H9 (cell line): ENCODE data around the gene CDH13. TPM values are rescaled to one million over a fixed set of nuclear protein-coding genes. Genes with fewer than 3 reads are reported as not detected.

Experiments used
- DNase-seq: peaks from one replicate; pipeline ENCODE4 v3.0.0-alpha.2; 2017
- H2AFZ ChIP-seq: one replicate; pipeline ENCODE4 v1.6.1; 2013; ENCODE audit warnings: mild to moderate bottlenecking, low read length, control low read depth, moderate library complexity
- H2AK5ac ChIP-seq: 2 replicates; pipeline ENCODE4 v1.6.1; 2013; ENCODE audit warnings: low read length, control low read depth, mixed read lengths; ENCODE audit not compliant: insufficient read length
- H2BK120ac ChIP-seq: one replicate; pipeline ENCODE4 v1.6.1; 2013; ENCODE audit warnings: low read depth, mild to moderate bottlenecking, low read length, control low read depth, inconsistent platforms; ENCODE audit not compliant: poor library complexity, severe bottlenecking
- H2BK12ac ChIP-seq: 2 replicates; pipeline ENCODE4 v1.6.1; 2013; ENCODE audit warnings: low read length, control low read depth, mixed read lengths, low read depth; ENCODE audit not compliant: insufficient read length
- H2BK15ac ChIP-seq: 2 replicates; pipeline ENCODE4 v1.6.1; 2013; ENCODE audit warnings: low read depth, low read length, control low read depth
- H2BK20ac ChIP-seq: one replicate; pipeline ENCODE4 v1.6.1; 2013; ENCODE audit warnings: low read depth, mild to moderate bottlenecking, low read length, control low read depth, inconsistent platforms; ENCODE audit not compliant: poor library complexity, severe bottlenecking
- H2BK5ac ChIP-seq: 2 replicates; pipeline ENCODE4 v1.6.1; 2013; ENCODE audit warnings: low read length, control low read depth, mixed read lengths; ENCODE audit not compliant: insufficient read length
- H3K14ac ChIP-seq: 2 replicates; pipeline ENCODE4 v1.6.1; 2013; ENCODE audit warnings: low read length, control low read depth; ENCODE audit not compliant: insufficient read depth
- H3K18ac ChIP-seq: 2 replicates; pipeline ENCODE4 v1.6.1; 2013; ENCODE audit warnings: low read depth, mild to moderate bottlenecking, mixed read lengths, low read length, control low read depth; ENCODE audit not compliant: insufficient read length
- H3K23ac ChIP-seq: 2 replicates; pipeline ENCODE4 v1.6.1; 2013; ENCODE audit warnings: low read length, control low read depth, mixed read lengths, low read depth; ENCODE audit not compliant: insufficient read length
- H3K23me2 ChIP-seq: 2 replicates; pipeline ENCODE4 v1.6.1; 2013; ENCODE audit warnings: low read depth, mild to moderate bottlenecking, mixed read lengths, low read length, control low read depth; ENCODE audit not compliant: insufficient read length, poor library complexity, severe bottlenecking
- H3K27ac ChIP-seq: 2 replicates; pipeline ENCODE4 v1.5.1; 2013; ENCODE audit warnings: low read length, control low read depth, mixed read lengths, low read depth; ENCODE audit not compliant: insufficient read length
- H3K27me3 ChIP-seq: 2 replicates; pipeline ENCODE4 v1.6.1; 2013; ENCODE audit warnings: low read length, control low read depth, inconsistent platforms; ENCODE audit not compliant: insufficient read depth
- H3K4ac ChIP-seq: 2 replicates; pipeline ENCODE4 v1.6.1; 2013; ENCODE audit warnings: low read depth, mild to moderate bottlenecking, control low read depth, inconsistent platforms, low read length, moderate library complexity
- H3K4me1 ChIP-seq: 2 replicates; pipeline ENCODE4 v1.6.1; 2013; ENCODE audit warnings: low read length, control low read depth, inconsistent platforms; ENCODE audit not compliant: insufficient read depth
- H3K4me2 ChIP-seq: 2 replicates; pipeline ENCODE4 v1.6.1; 2013; ENCODE audit warnings: low read length, control low read depth, mixed read lengths; ENCODE audit not compliant: insufficient read length, insufficient read depth
- H3K56ac ChIP-seq: 2 replicates; pipeline ENCODE4 v1.6.1; 2013; ENCODE audit warnings: low read depth, mild to moderate bottlenecking, mixed read lengths, low read length, control low read depth; ENCODE audit not compliant: insufficient read length
- H3K79me1 ChIP-seq: 2 replicates; pipeline ENCODE4 v1.6.1; 2013; ENCODE audit warnings: low read depth, mild to moderate bottlenecking, moderate library complexity, low read length, control low read depth, inconsistent platforms; ENCODE audit not compliant: insufficient read depth, poor library complexity, severe bottlenecking
- H3K79me2 ChIP-seq: 2 replicates; pipeline ENCODE4 v1.6.1; 2013; ENCODE audit warnings: low read length, control low read depth, inconsistent platforms; ENCODE audit not compliant: insufficient read depth
- H3K9ac ChIP-seq: 2 replicates; pipeline ENCODE4 v1.6.1; 2013; ENCODE audit warnings: low read length, control low read depth, mixed read lengths; ENCODE audit not compliant: insufficient read length; ENCODE audit errors: extremely low read depth
- H3K9me3 ChIP-seq: one replicate; pipeline ENCODE4 v1.6.1; 2013; ENCODE audit warnings: low read depth, low read length, inconsistent platforms; ENCODE audit not compliant: control insufficient read depth
- H3T11ph ChIP-seq: one replicate; pipeline ENCODE4 v1.6.1; 2013; ENCODE audit warnings: mild to moderate bottlenecking, low read length, control low read depth, inconsistent platforms
- H4K20me1 ChIP-seq: one replicate; pipeline ENCODE4 v1.6.1; 2013; ENCODE audit not compliant: control insufficient read depth, insufficient read length, insufficient read depth
- H4K5ac ChIP-seq: 2 replicates; pipeline ENCODE4 v1.6.1; 2013; ENCODE audit warnings: low read depth, mild to moderate bottlenecking, mixed read lengths, low read length, control low read depth; ENCODE audit not compliant: insufficient read length
- H4K8ac ChIP-seq: replicated peaks from 2 replicates; pipeline ENCODE4 v1.6.1; 2013; ENCODE audit warnings: low read length, control low read depth, mixed read lengths, low read depth; ENCODE audit not compliant: insufficient read length
- H4K91ac ChIP-seq: 2 replicates; pipeline ENCODE4 v1.6.1; 2013; ENCODE audit warnings: low read depth, mild to moderate bottlenecking, moderate library complexity, mixed read lengths, low read length, control low read depth; ENCODE audit not compliant: insufficient read length
- H3K27ac Mint-ChIP-seq, 3 experiments: 2 replicates in 2 of 3; 3 replicates in 1 of 3; pipeline ENCODE4 v1.8.0; 2020 to 2021; ENCODE audit warnings: mixed read lengths in 3 of 3, mild to moderate bottlenecking in 1 of 3, moderate library complexity in 1 of 3
- H3K27me3 Mint-ChIP-seq: 2 replicates; pipeline ENCODE4 v1.8.0; 2021; ENCODE audit warnings: low read depth, mild to moderate bottlenecking, moderate library complexity, mixed read lengths
- H3K36me3 Mint-ChIP-seq, 3 experiments: 2 replicates in 2 of 3; 3 replicates in 1 of 3; pipeline ENCODE4 v1.8.0; 2020 to 2021; ENCODE audit warnings: low read depth in 3 of 3, mixed read lengths in 3 of 3; ENCODE audit not compliant: insufficient read depth in 1 of 3
- H3K4me1 Mint-ChIP-seq, 2 experiments: 2 replicates each; pipeline ENCODE4 v1.8.0; 2020; ENCODE audit warnings: mixed read lengths in 2 of 2
- H3K4me3 Mint-ChIP-seq, 2 experiments: 2 replicates in 1 of 2; 3 replicates in 1 of 2; pipeline ENCODE4 v1.8.0; 2020 to 2021; ENCODE audit warnings: mild to moderate bottlenecking in 2 of 2, mixed read lengths in 2 of 2, moderate library complexity in 1 of 2
- H3K9me3 Mint-ChIP-seq, 2 experiments: 2 replicates in 1 of 2; 3 replicates in 1 of 2; pipeline ENCODE4 v1.8.0; 2020; ENCODE audit warnings: mild to moderate bottlenecking in 2 of 2, mixed read lengths in 2 of 2, moderate library complexity in 1 of 2
- WGBS: extraction: QIAGEN DNeasy Blood & Tissue Kit; methylation state at CpG from one replicate; pipeline ENCODE4 v1.1.7; 2013; ENCODE audit warnings: missing lambda C conversion rate, low lambda C conversion rate, mixed read lengths; ENCODE audit not compliant: insufficient read length; ENCODE audit errors: extremely low coverage; 5-methylcytosine and 5-hydroxymethylcytosine counted together
- total RNA-seq: library from RNA; stranded (reverse); gene quantifications from 2 replicates; pipeline ENCODE4 v1.2.1, GENCODE V29; 2021
- TF ChIP-seq, protein P1 (sequence below): fragments of 200-600 bp; sonication (generic); conservative IDR thresholded peaks from 3 replicates; pipeline ENCODE4 v1.8.0; 2021; ENCODE audit warnings: antibody characterized with exemption, mild to moderate bottlenecking

Gene CDH13
- total RNA-seq, 1 experiment from 2014 or later: 1.5 TPM

DNA sequence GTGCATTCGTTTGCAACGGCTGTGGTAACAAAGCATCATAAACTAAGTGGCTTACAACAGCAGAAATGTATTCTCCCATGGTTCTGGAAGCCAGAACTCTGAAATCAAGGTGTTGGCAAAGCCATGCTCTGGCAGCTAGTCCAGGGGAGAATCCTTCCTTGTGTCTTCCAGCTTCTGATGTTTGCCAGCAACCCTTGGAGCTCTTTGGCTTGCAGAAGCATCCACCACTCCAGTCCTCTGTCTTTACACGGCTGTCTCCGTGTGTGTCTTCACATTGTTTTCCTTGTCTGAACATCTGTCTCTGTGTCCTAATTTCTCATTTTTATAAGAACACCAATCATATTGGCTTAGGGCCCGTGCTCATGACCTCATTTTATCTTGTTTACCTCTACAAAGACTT lies 915.7 kb downstream of the CDH13 start:
- H2BK15ac ChIP-seq: no peak overlapping the region

More for the DNA sequence above, 915.7 kb downstream of the CDH13 start:
- Histone ChIP-seq H3K79me1 (no peaks in the 10 kb centered on the region), H3K4me1 (no peaks in the 10 kb centered on the region), H2BK20ac (no peak overlapping the region), H3K9ac (no peak overlapping the region), H4K8ac (no peak overlapping the region), H4K5ac (no peak overlapping the region), H3K4me2 (no peak overlapping the region), H3T11ph (no peak overlapping the region), H3K4ac (no peak overlapping the region), H2BK5ac (no peak overlapping the region), H4K91ac (no peak overlapping the region), H3K79me2 (no peaks in the 10 kb centered on the region), H2BK12ac (no peak overlapping the region), H3K27me3 (no peaks in the 10 kb centered on the region), H3K14ac (no peak overlapping the region; the same call in 1 of the 2 replicates), H3K9me3 (no peaks in the 10 kb centered on the region), H3K23ac (no peak overlapping the region), H3K23me2 (no peaks in the 10 kb centered on the region), H3K18ac (no peak overlapping the region), H4K20me1 (no peaks in the 10 kb centered on the region), H3K27ac (no peak overlapping the region), H2AFZ (no peak overlapping the region), H3K56ac (no peak overlapping the region), H2AK5ac (no peak overlapping the region), H2BK120ac (no peak overlapping the region)
- H3K27ac Mint-ChIP-seq: no peak overlapping the region
- DNase-seq: no peak
- no peaks in the 10 kb centered on the region; the same call in 1 of the 2 replicates for H3K27me3 Mint-ChIP-seq
- TF ChIP-seq, protein P1, sequence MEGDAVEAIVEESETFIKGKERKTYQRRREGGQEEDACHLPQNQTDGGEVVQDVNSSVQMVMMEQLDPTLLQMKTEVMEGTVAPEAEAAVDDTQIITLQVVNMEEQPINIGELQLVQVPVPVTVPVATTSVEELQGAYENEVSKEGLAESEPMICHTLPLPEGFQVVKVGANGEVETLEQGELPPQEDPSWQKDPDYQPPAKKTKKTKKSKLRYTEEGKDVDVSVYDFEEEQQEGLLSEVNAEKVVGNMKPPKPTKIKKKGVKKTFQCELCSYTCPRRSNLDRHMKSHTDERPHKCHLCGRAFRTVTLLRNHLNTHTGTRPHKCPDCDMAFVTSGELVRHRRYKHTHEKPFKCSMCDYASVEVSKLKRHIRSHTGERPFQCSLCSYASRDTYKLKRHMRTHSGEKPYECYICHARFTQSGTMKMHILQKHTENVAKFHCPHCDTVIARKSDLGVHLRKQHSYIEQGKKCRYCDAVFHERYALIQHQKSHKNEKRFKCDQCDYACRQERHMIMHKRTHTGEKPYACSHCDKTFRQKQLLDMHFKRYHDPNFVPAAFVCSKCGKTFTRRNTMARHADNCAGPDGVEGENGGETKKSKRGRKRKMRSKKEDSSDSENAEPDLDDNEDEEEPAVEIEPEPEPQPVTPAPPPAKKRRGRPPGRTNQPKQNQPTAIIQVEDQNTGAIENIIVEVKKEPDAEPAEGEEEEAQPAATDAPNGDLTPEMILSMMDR: no peak
- H3K36me3 Mint-ChIP-seq: no peaks in the 10 kb centered on the region; a peak in 2 of 7 replicates
- H3K9me3 Mint-ChIP-seq: peaks cover 2 to 3% of the 10 kb centered on the region in 2 experiments; a peak in 4 of 5 replicates
- H3K4me3 Mint-ChIP-seq: no peak overlapping the region
- peaks cover 4 to 7% of the 10 kb centered on the region in 2 experiments for H3K4me1 Mint-ChIP-seq
- no CpG with 5 or more reads among the region's 5 CpGs for WGBS
